OCI-LY1 (cell line): ENCODE data around the gene XYLT1.

Experiments used
- H2AFZ ChIP-seq: fragments of 200-600 bp; sonication (generic), shearing (Covaris generic); 2 replicates; pipeline ENCODE4 v1.6.0; 2014; ENCODE audit warnings: antibody characterized with exemption, mild to moderate bottlenecking, low read length
- H3F3A ChIP-seq: fragments of 200-600 bp; sonication (generic), shearing (Covaris generic); 2 replicates; pipeline ENCODE4 v1.6.0; 2014; ENCODE audit warnings: mild to moderate bottlenecking, antibody characterized with exemption, low read length, moderate library complexity; ENCODE audit not compliant: insufficient read depth
- H3K27ac ChIP-seq: fragments of 200-600 bp; sonication (generic); 2 replicates; pipeline ENCODE4 v1.5.1; 2014; ENCODE audit warnings: low read length, mixed run types, mild to moderate bottlenecking, low read depth; ENCODE audit not compliant: poor library complexity, severe bottlenecking
- H3K27me3 ChIP-seq: fragments of 200-600 bp; sonication (generic); 2 replicates; pipeline ENCODE4 v1.6.0; 2014; ENCODE audit warnings: antibody characterized with exemption, mild to moderate bottlenecking, low read length, moderate library complexity; ENCODE audit not compliant: insufficient read depth
- H3K36me3 ChIP-seq: fragments of 200-600 bp; sonication (generic); 2 replicates; pipeline ENCODE4 v1.6.1; 2014; ENCODE audit warnings: mild to moderate bottlenecking, antibody characterized with exemption, low read length, moderate library complexity, mixed read lengths; ENCODE audit not compliant: insufficient read depth
- H3K4me1 ChIP-seq: fragments of 200-600 bp; sonication (generic); 2 replicates; pipeline ENCODE4 v1.5.1; 2014; ENCODE audit warnings: mild to moderate bottlenecking, low read length, moderate library complexity; ENCODE audit not compliant: insufficient read depth, severe bottlenecking
- H3K4me2 ChIP-seq: fragments of 200-600 bp; sonication (generic), shearing (Covaris generic); 2 replicates; pipeline ENCODE4 v1.6.1; 2014; ENCODE audit warnings: low read length
- H3K4me3 ChIP-seq: fragments of 200-600 bp; sonication (generic); 2 replicates; pipeline ENCODE4 v1.5.1; 2014; ENCODE audit warnings: low read length, low read depth, mild to moderate bottlenecking, mixed read lengths; ENCODE audit not compliant: poor library complexity, severe bottlenecking
- H3K79me2 ChIP-seq: fragments of 200-600 bp; shearing (Covaris generic); 2 replicates; pipeline ENCODE4 v1.6.1; 2016; ENCODE audit warnings: mixed run types, low read length, mixed read lengths; ENCODE audit not compliant: insufficient read depth
- H3K9ac ChIP-seq: fragments of 200-600 bp; sonication (generic), shearing (Covaris generic); 2 replicates; pipeline ENCODE4 v1.6.1; 2014; ENCODE audit warnings: mild to moderate bottlenecking, low read length, mixed read lengths
- H3K9me2 ChIP-seq: fragments of 200-600 bp; sonication (generic), shearing (Covaris generic); 2 replicates; pipeline ENCODE4 v1.6.1; 2014; ENCODE audit warnings: low read depth, mild to moderate bottlenecking, low read length, mixed read lengths
- H3K9me3 ChIP-seq: fragments of 200-600 bp; shearing (Covaris generic); 2 replicates; pipeline ENCODE4 v1.6.1; 2014; ENCODE audit warnings: low read length, mixed read lengths
- H4K20me1 ChIP-seq: fragments of 200-600 bp; sonication (generic), shearing (Covaris generic); 2 replicates; pipeline ENCODE4 v1.6.0; 2016; ENCODE audit warnings: mild to moderate bottlenecking, low read length; ENCODE audit not compliant: insufficient read depth
- CTCF ChIP-seq: fragments of 200-600 bp; sonication (generic), shearing (Covaris generic); IDR thresholded peaks from 2 replicates; pipeline ENCODE4 v1.5.1; 2017; ENCODE audit warnings: mild to moderate bottlenecking, antibody characterized with exemption, low read length, moderate library complexity, mixed read lengths
- EZH2 ChIP-seq: fragments of 200-600 bp; sonication (generic), shearing (Covaris generic); IDR thresholded peaks from 2 replicates; pipeline ENCODE4 v1.8.0; 2017; ENCODE audit warnings: borderline replicate concordance, mixed run types, mild to moderate bottlenecking, antibody characterized with exemption, low read length, moderate library complexity, mixed read lengths

The XYLT1 gene

GRCh38 chr16:17431968-17432625 lies 38.7 kb downstream of the XYLT1 start:
- H3K9me2 ChIP-seq: no peaks in the 10 kb centered on the region
- no peak overlapping the region for H3K9ac ChIP-seq
- H4K20me1 ChIP-seq: no peaks in the 10 kb centered on the region
- no peaks in the 10 kb centered on the region for H3F3A ChIP-seq
- peaks cover 19% of the 10 kb centered on the region for H3K4me1 ChIP-seq
- H3K9me3 ChIP-seq: no peaks in the 10 kb centered on the region
- H3K27me3 ChIP-seq: no peaks in the 10 kb centered on the region
- peaks cover 83% of the 10 kb centered on the region for H3K36me3 ChIP-seq
- H2AFZ ChIP-seq: no peak overlapping the region
- H3K4me2 ChIP-seq: no peak overlapping the region
- H3K79me2 ChIP-seq: peaks cover 47% of the 10 kb centered on the region
- TF ChIP-seq EZH2 (no peak), CTCF (no peak)
- H3K27ac ChIP-seq: no peak overlapping the region
- no peak overlapping the region for H3K4me3 ChIP-seq

GRCh38 chr16:17431012-17431411 lies 39.7 kb downstream of the XYLT1 start:
- no peak overlapping the region for H2AFZ ChIP-seq
- H3K27me3 ChIP-seq: no peaks in the 10 kb centered on the region
- peaks cover 78% of the 10 kb centered on the region for H3K36me3 ChIP-seq
- H3F3A ChIP-seq: no peaks in the 10 kb centered on the region
- no peak overlapping the region for H3K4me2 ChIP-seq
- H4K20me1 ChIP-seq: no peaks in the 10 kb centered on the region
- no peaks in the 10 kb centered on the region for H3K9me3 ChIP-seq
- H3K4me3 ChIP-seq: no peak overlapping the region
- H3K9ac ChIP-seq: no peak overlapping the region
- H3K79me2 ChIP-seq: peaks cover 41% of the 10 kb centered on the region
- H3K4me1 ChIP-seq: peaks cover 15% of the 10 kb centered on the region
- TF ChIP-seq CTCF: no peak
- no peak for TF ChIP-seq EZH2
- no peaks in the 10 kb centered on the region for H3K9me2 ChIP-seq
- no peak overlapping the region for H3K27ac ChIP-seq

- peaks cover 45% of the 10 kb centered on the region for H3K36me3 ChIP-seq
- H4K20me1 ChIP-seq: no peaks in the 10 kb centered on the region
- H3K27ac ChIP-seq: no peak overlapping the region
- no peak overlapping the region for H2AFZ ChIP-seq
- H3K4me3 ChIP-seq: no peak overlapping the region
- no peak overlapping the region for H3K4me2 ChIP-seq
- peaks cover 15% of the 10 kb centered on the region for H3K79me2 ChIP-seq
- no peaks in the 10 kb centered on the region for H3K4me1 ChIP-seq
- no peaks in the 10 kb centered on the region for H3K27me3 ChIP-seq
- H3K9ac ChIP-seq: no peak overlapping the region
- H3K9me3 ChIP-seq: no peaks in the 10 kb centered on the region
- no peaks in the 10 kb centered on the region for H3K9me2 ChIP-seq
- TF ChIP-seq EZH2 (no peak), CTCF (no peak)
- H3F3A ChIP-seq: no peaks in the 10 kb centered on the region
These were observed 44.3 kb downstream of the XYLT1 start for GRCh38 chr16:17426451-17426850.
